H9 (cell line): ENCODE data around the gene TAF1C. TPM values are rescaled to one million over a fixed set of nuclear protein-coding genes. Genes with fewer than 3 reads are reported as not detected.

Experiments
- DNase-seq: peaks from one replicate; pipeline ENCODE4 v3.0.0-alpha.2; 2017
- H2AFZ ChIP-seq: one replicate; pipeline ENCODE4 v1.6.1; 2013; ENCODE audit warnings: mild to moderate bottlenecking, low read length, control low read depth, moderate library complexity
- H2AK5ac ChIP-seq: 2 replicates; pipeline ENCODE4 v1.6.1; 2013; ENCODE audit warnings: low read length, control low read depth, mixed read lengths; ENCODE audit not compliant: insufficient read length
- H2BK120ac ChIP-seq: one replicate; pipeline ENCODE4 v1.6.1; 2013; ENCODE audit warnings: low read depth, mild to moderate bottlenecking, low read length, control low read depth, inconsistent platforms; ENCODE audit not compliant: poor library complexity, severe bottlenecking
- H2BK12ac ChIP-seq: 2 replicates; pipeline ENCODE4 v1.6.1; 2013; ENCODE audit warnings: low read length, control low read depth, mixed read lengths, low read depth; ENCODE audit not compliant: insufficient read length
- H2BK15ac ChIP-seq: 2 replicates; pipeline ENCODE4 v1.6.1; 2013; ENCODE audit warnings: low read depth, low read length, control low read depth
- H2BK20ac ChIP-seq: one replicate; pipeline ENCODE4 v1.6.1; 2013; ENCODE audit warnings: low read depth, mild to moderate bottlenecking, low read length, control low read depth, inconsistent platforms; ENCODE audit not compliant: poor library complexity, severe bottlenecking
- H2BK5ac ChIP-seq: 2 replicates; pipeline ENCODE4 v1.6.1; 2013; ENCODE audit warnings: low read length, control low read depth, mixed read lengths; ENCODE audit not compliant: insufficient read length
- H3K14ac ChIP-seq: 2 replicates; pipeline ENCODE4 v1.6.1; 2013; ENCODE audit warnings: low read length, control low read depth; ENCODE audit not compliant: insufficient read depth
- H3K18ac ChIP-seq: 2 replicates; pipeline ENCODE4 v1.6.1; 2013; ENCODE audit warnings: low read depth, mild to moderate bottlenecking, mixed read lengths, low read length, control low read depth; ENCODE audit not compliant: insufficient read length
- H3K23ac ChIP-seq: 2 replicates; pipeline ENCODE4 v1.6.1; 2013; ENCODE audit warnings: low read length, control low read depth, mixed read lengths, low read depth; ENCODE audit not compliant: insufficient read length
- H3K23me2 ChIP-seq: 2 replicates; pipeline ENCODE4 v1.6.1; 2013; ENCODE audit warnings: low read depth, mild to moderate bottlenecking, mixed read lengths, low read length, control low read depth; ENCODE audit not compliant: insufficient read length, poor library complexity, severe bottlenecking
- H3K27ac ChIP-seq: 2 replicates; pipeline ENCODE4 v1.5.1; 2013; ENCODE audit warnings: low read length, control low read depth, mixed read lengths, low read depth; ENCODE audit not compliant: insufficient read length
- H3K27me3 ChIP-seq: 2 replicates; pipeline ENCODE4 v1.6.1; 2013; ENCODE audit warnings: low read length, control low read depth, inconsistent platforms; ENCODE audit not compliant: insufficient read depth
- H3K4ac ChIP-seq: 2 replicates; pipeline ENCODE4 v1.6.1; 2013; ENCODE audit warnings: low read depth, mild to moderate bottlenecking, control low read depth, inconsistent platforms, low read length, moderate library complexity
- H3K4me1 ChIP-seq: 2 replicates; pipeline ENCODE4 v1.6.1; 2013; ENCODE audit warnings: low read length, control low read depth, inconsistent platforms; ENCODE audit not compliant: insufficient read depth
- H3K4me2 ChIP-seq: 2 replicates; pipeline ENCODE4 v1.6.1; 2013; ENCODE audit warnings: low read length, control low read depth, mixed read lengths; ENCODE audit not compliant: insufficient read length, insufficient read depth
- H3K56ac ChIP-seq: 2 replicates; pipeline ENCODE4 v1.6.1; 2013; ENCODE audit warnings: low read depth, mild to moderate bottlenecking, mixed read lengths, low read length, control low read depth; ENCODE audit not compliant: insufficient read length
- H3K79me1 ChIP-seq: 2 replicates; pipeline ENCODE4 v1.6.1; 2013; ENCODE audit warnings: low read depth, mild to moderate bottlenecking, moderate library complexity, low read length, control low read depth, inconsistent platforms; ENCODE audit not compliant: insufficient read depth, poor library complexity, severe bottlenecking
- H3K79me2 ChIP-seq: 2 replicates; pipeline ENCODE4 v1.6.1; 2013; ENCODE audit warnings: low read length, control low read depth, inconsistent platforms; ENCODE audit not compliant: insufficient read depth
- H3K9ac ChIP-seq: 2 replicates; pipeline ENCODE4 v1.6.1; 2013; ENCODE audit warnings: low read length, control low read depth, mixed read lengths; ENCODE audit not compliant: insufficient read length; ENCODE audit errors: extremely low read depth
- H3K9me3 ChIP-seq: one replicate; pipeline ENCODE4 v1.6.1; 2013; ENCODE audit warnings: low read depth, low read length, inconsistent platforms; ENCODE audit not compliant: control insufficient read depth
- H3T11ph ChIP-seq: one replicate; pipeline ENCODE4 v1.6.1; 2013; ENCODE audit warnings: mild to moderate bottlenecking, low read length, control low read depth, inconsistent platforms
- H4K20me1 ChIP-seq: one replicate; pipeline ENCODE4 v1.6.1; 2013; ENCODE audit not compliant: control insufficient read depth, insufficient read length, insufficient read depth
- H4K5ac ChIP-seq: 2 replicates; pipeline ENCODE4 v1.6.1; 2013; ENCODE audit warnings: low read depth, mild to moderate bottlenecking, mixed read lengths, low read length, control low read depth; ENCODE audit not compliant: insufficient read length
- H4K8ac ChIP-seq: replicated peaks from 2 replicates; pipeline ENCODE4 v1.6.1; 2013; ENCODE audit warnings: low read length, control low read depth, mixed read lengths, low read depth; ENCODE audit not compliant: insufficient read length
- H4K91ac ChIP-seq: 2 replicates; pipeline ENCODE4 v1.6.1; 2013; ENCODE audit warnings: low read depth, mild to moderate bottlenecking, moderate library complexity, mixed read lengths, low read length, control low read depth; ENCODE audit not compliant: insufficient read length
- H3K27ac Mint-ChIP-seq, 3 experiments: 2 replicates in 2 of 3; 3 replicates in 1 of 3; pipeline ENCODE4 v1.8.0; 2020 to 2021; ENCODE audit warnings: mixed read lengths in 3 of 3, mild to moderate bottlenecking in 1 of 3, moderate library complexity in 1 of 3
- H3K27me3 Mint-ChIP-seq: 2 replicates; pipeline ENCODE4 v1.8.0; 2021; ENCODE audit warnings: low read depth, mild to moderate bottlenecking, moderate library complexity, mixed read lengths
- H3K36me3 Mint-ChIP-seq, 3 experiments: 2 replicates in 2 of 3; 3 replicates in 1 of 3; pipeline ENCODE4 v1.8.0; 2020 to 2021; ENCODE audit warnings: low read depth in 3 of 3, mixed read lengths in 3 of 3; ENCODE audit not compliant: insufficient read depth in 1 of 3
- H3K4me1 Mint-ChIP-seq, 2 experiments: 2 replicates each; pipeline ENCODE4 v1.8.0; 2020; ENCODE audit warnings: mixed read lengths in 2 of 2
- H3K4me3 Mint-ChIP-seq, 2 experiments: 2 replicates in 1 of 2; 3 replicates in 1 of 2; pipeline ENCODE4 v1.8.0; 2020 to 2021; ENCODE audit warnings: mild to moderate bottlenecking in 2 of 2, mixed read lengths in 2 of 2, moderate library complexity in 1 of 2
- H3K9me3 Mint-ChIP-seq, 2 experiments: 2 replicates in 1 of 2; 3 replicates in 1 of 2; pipeline ENCODE4 v1.8.0; 2020; ENCODE audit warnings: mild to moderate bottlenecking in 2 of 2, mixed read lengths in 2 of 2, moderate library complexity in 1 of 2
- WGBS: extraction: QIAGEN DNeasy Blood & Tissue Kit; methylation state at CpG from one replicate; pipeline ENCODE4 v1.1.7; 2013; ENCODE audit warnings: missing lambda C conversion rate, low lambda C conversion rate, mixed read lengths; ENCODE audit not compliant: insufficient read length; ENCODE audit errors: extremely low coverage; 5-methylcytosine and 5-hydroxymethylcytosine counted together
- total RNA-seq: library from RNA; stranded (reverse); gene quantifications from 2 replicates; pipeline ENCODE4 v1.2.1, GENCODE V29; 2021
- TF ChIP-seq, protein P1 (sequence below): fragments of 200-600 bp; sonication (generic); conservative IDR thresholded peaks from 3 replicates; pipeline ENCODE4 v1.8.0; 2021; ENCODE audit warnings: antibody characterized with exemption, mild to moderate bottlenecking

The TAF1C gene
- total RNA-seq, 1 experiment from 2014 or later, result 78.6 TPM

GRCh38 chr16:84196727-84197394 lies 10.0 kb upstream of the TAF1C start:
- Mint-ChIP-seq H3K4me3 (no peak overlapping the region), H3K27ac (peak overlapping the region in 2 of 3 experiments; percentile 55 to 70; a peak in 3 of 7 replicates)
- no peak overlapping the region for H3K56ac ChIP-seq

More at GRCh38 chr16:84196727-84197394, 10.0 kb upstream of the TAF1C start:
- Mint-ChIP-seq H3K36me3 (no peaks in the 10 kb centered on the region), H3K27me3 (peaks cover 4% of the 10 kb centered on the region; the same call in 1 of the 2 replicates), H3K9me3 (no peaks in the 10 kb centered on the region; a peak in 1 of 5 replicates), H3K4me1 (peaks cover 6 to 31% of the 10 kb centered on the region in 2 experiments; a peak in 3 of 4 replicates)
- no peaks in the 10 kb centered on the region for H3K27me3 ChIP-seq
- H2BK15ac ChIP-seq, result no peak overlapping the region
- H4K5ac ChIP-seq, result no peak overlapping the region
- no peak overlapping the region for H3K9ac ChIP-seq
- TF ChIP-seq, protein P1, sequence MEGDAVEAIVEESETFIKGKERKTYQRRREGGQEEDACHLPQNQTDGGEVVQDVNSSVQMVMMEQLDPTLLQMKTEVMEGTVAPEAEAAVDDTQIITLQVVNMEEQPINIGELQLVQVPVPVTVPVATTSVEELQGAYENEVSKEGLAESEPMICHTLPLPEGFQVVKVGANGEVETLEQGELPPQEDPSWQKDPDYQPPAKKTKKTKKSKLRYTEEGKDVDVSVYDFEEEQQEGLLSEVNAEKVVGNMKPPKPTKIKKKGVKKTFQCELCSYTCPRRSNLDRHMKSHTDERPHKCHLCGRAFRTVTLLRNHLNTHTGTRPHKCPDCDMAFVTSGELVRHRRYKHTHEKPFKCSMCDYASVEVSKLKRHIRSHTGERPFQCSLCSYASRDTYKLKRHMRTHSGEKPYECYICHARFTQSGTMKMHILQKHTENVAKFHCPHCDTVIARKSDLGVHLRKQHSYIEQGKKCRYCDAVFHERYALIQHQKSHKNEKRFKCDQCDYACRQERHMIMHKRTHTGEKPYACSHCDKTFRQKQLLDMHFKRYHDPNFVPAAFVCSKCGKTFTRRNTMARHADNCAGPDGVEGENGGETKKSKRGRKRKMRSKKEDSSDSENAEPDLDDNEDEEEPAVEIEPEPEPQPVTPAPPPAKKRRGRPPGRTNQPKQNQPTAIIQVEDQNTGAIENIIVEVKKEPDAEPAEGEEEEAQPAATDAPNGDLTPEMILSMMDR, result no peak
- H3K4me1 ChIP-seq, result no peaks in the 10 kb centered on the region; the same call in 1 of the 2 replicates
- H3K27ac ChIP-seq, result no peak overlapping the region
- no peaks in the 10 kb centered on the region for H3K79me2 ChIP-seq
- H4K20me1 ChIP-seq, result no peaks in the 10 kb centered on the region
- no peak overlapping the region for H4K8ac ChIP-seq
- H3K79me1 ChIP-seq, result no peaks in the 10 kb centered on the region
- DNase-seq, result no peak
- no CpG with 5 or more reads among the region's 16 CpGs for WGBS
- no peak overlapping the region for H2BK120ac ChIP-seq
- no peak overlapping the region for H3K18ac ChIP-seq
- 0 out of 2 replicates have a peak overlapping the region, but pooled peaks have one; percentile 14 for H3K14ac ChIP-seq
- no peak overlapping the region for H3K4ac ChIP-seq
- no peak overlapping the region for H2AFZ ChIP-seq
- no peak overlapping the region for H3K23ac ChIP-seq
- H2BK20ac ChIP-seq, result no peak overlapping the region
- no peaks in the 10 kb centered on the region for H3K23me2 ChIP-seq
- no peaks in the 10 kb centered on the region for H3K9me3 ChIP-seq
- H2BK12ac ChIP-seq, result no peak overlapping the region
- H2AK5ac ChIP-seq, result no peak overlapping the region
- H3T11ph ChIP-seq, result no peak overlapping the region
- no peak overlapping the region for H2BK5ac ChIP-seq
- no peak overlapping the region for H4K91ac ChIP-seq
- H3K4me2 ChIP-seq, result no peak overlapping the region
